ENCODE data around the gene KRT80.
A peak's percentile ranks its signal among the peaks of the same experiment; 100 is the strongest.

The KRT80 gene

DNA sequence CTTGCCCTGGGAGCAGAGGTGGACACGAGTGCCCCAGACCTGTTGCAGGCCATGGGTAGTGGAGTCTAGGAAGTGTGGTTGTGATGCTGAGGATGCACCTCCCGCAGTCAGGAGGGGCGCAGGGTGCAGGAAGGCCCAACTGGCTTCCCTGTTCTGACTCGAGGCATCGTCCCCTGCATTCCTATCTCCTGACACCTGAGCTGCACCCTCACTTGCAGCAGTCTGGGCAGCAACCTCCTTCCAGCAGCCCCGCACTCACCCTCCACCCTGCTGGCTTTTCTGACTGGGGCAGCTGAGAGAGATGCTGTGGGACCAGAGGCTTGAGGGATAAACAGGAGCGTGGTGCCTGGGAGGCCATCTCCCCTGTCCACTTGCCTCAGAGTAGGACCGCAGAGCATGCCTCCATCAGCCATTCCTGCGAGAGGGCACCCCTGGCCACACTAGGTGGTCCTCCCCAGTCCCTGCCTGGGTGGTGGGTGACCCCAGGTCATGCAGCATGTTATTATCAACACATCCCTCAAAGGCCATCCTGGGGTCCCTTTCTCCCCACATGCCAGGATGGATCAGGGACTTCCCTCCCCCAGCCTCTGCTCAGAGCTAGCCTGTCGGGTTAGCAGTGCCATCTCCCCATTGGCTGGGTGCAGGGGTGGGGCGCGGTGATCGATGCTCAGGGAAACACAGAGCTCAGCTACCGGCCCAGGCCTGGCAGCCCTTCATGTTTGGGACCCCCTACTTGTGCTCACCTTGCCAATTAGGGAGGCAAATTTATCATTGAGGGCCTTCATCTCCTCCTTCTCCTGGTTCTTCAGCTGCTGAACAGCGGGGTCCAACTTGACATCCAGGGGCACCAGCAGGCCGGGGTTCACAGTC lies 719 bp downstream of the KRT80 start:
- Histone ChIP-seq H2BK12ac (ENCODE audit: low read length) (peak overlapping the region; percentile 58), H3K23ac (ENCODE audit: low read length) (no peak overlapping the region), H3K18ac (ENCODE audit: low read length) (peak overlapping the region; percentile 55), H3K79me1 (ENCODE audit: low read length) (peaks cover 70% of the 10 kb centered on the region), H2BK120ac (ENCODE audit: insufficient read depth, low read length, poor library complexity) (peak overlapping the region; percentile 71), H4K91ac (ENCODE audit: low read depth, low read length) (peak overlapping the region; percentile 82), H3K4me3 (ENCODE audit: low read depth, low read length) (no peak overlapping the region), H3K9me3 (ENCODE audit: insufficient read depth, low read depth, low read length) (no peaks in the 10 kb centered on the region), H2AFZ (ENCODE audit: insufficient read depth, low read length, poor library complexity) (no peak overlapping the region), H3K27ac (ENCODE audit: low read depth, low read length) (no peak overlapping the region), H3K4ac (ENCODE audit: low read depth, low read length) (peak overlapping the region; percentile 48), H3K79me2 (ENCODE audit: control insufficient read depth, insufficient read depth, low read length, poor library complexity) (peaks cover 16% of the 10 kb centered on the region), H4K8ac (ENCODE audit: low read depth, low read length) (peak overlapping the region; percentile 3), H3K4me2 (ENCODE audit: low read length) (no peak overlapping the region), H3K9ac (ENCODE audit: low read length) (no peak overlapping the region), H3K27me3 (ENCODE audit: insufficient read depth, low read length) (no peaks in the 10 kb centered on the region), H4K12ac (ENCODE audit: low read depth, low read length) (no peak overlapping the region), H3K4me1 (ENCODE audit: control insufficient read depth in 1 of 2, insufficient read depth in 2 of 2, low read length in 2 of 2) (peaks cover 68 to 78% of the 10 kb centered on the region in 2 experiments), H2AK5ac (ENCODE audit: low read length) (peak overlapping the region; percentile 83), H3K14ac (ENCODE audit: low read length) (peak overlapping the region; percentile 70), H2BK5ac (ENCODE audit: low read depth, low read length, poor library complexity) (peak overlapping the region; percentile 35), H3K36me3 (ENCODE audit: control insufficient read depth in 1 of 2, insufficient read depth in 2 of 2, low read length in 2 of 2) (no peaks in the 10 kb centered on the region)
- no peak for DNase-seq
- WGBS (ENCODE audit: extremely low coverage, insufficient coverage, insufficient read length), result no CpG with 5 or more reads among the region's 16 CpGs

DNA sequence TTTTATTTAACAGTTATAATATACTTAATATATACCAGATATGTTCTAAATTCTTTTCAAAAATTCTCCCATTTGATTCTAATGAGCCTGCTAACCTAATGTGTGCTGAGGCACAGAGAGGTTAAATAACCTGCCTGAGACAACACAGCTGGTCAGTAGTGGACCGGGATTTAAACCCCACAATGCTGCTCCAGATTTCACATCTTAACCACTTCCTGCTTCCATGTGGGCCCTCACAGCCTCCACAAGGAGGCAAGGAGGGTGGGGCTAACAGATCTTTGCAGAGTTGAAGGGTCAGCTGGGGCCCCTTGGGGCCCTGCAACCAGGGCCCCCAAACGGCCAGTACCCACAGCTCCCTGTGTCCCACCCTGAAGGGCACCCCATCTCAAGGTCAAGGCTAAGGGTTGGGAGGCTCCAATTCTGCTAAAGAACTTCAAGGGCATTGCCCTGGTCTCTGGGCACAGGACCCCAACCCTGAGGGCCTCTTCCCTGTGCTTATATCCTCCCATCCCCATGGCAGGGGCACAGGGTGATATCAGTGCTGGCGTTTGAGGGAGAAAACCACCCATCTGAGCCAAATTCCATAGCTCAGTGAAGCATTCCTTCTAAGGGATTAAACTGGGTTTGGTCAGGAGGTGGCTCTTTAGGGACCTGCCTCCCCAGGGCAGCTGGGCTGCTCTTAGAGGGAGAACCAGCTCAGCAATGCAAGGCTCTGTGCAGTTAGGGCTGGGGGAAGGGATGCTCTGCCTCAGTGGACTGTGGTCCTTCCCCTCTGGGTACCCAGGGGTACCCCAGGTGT lies 2.2 kb downstream of the KRT80 start:
- Histone ChIP-seq H3K79me1 (ENCODE audit: low read length) (peaks cover 66% of the 10 kb centered on the region), H3K4ac (ENCODE audit: low read depth, low read length) (no peak overlapping the region), H3K4me2 (ENCODE audit: low read length) (no peak overlapping the region), H3K9me3 (ENCODE audit: insufficient read depth, low read depth, low read length) (no peaks in the 10 kb centered on the region), H4K12ac (ENCODE audit: low read depth, low read length) (no peak overlapping the region), H3K27me3 (ENCODE audit: insufficient read depth, low read length) (no peaks in the 10 kb centered on the region), H2BK120ac (ENCODE audit: insufficient read depth, low read length, poor library complexity) (no peak overlapping the region), H2AK5ac (ENCODE audit: low read length) (no peak overlapping the region), H3K36me3 (ENCODE audit: control insufficient read depth in 1 of 2, insufficient read depth in 2 of 2, low read length in 2 of 2) (no peaks in the 10 kb centered on the region), H3K18ac (ENCODE audit: low read length) (peak overlapping the region; percentile 7), H3K23ac (ENCODE audit: low read length) (no peak overlapping the region), H3K9ac (ENCODE audit: low read length) (no peak overlapping the region), H2AFZ (ENCODE audit: insufficient read depth, low read length, poor library complexity) (no peak overlapping the region), H2BK5ac (ENCODE audit: low read depth, low read length, poor library complexity) (no peak overlapping the region), H4K8ac (ENCODE audit: low read depth, low read length) (no peak overlapping the region), H3K14ac (ENCODE audit: low read length) (no peak overlapping the region), H3K27ac (ENCODE audit: low read depth, low read length) (no peak overlapping the region), H2BK12ac (ENCODE audit: low read length) (peak overlapping the region; percentile 20), H3K4me1 (ENCODE audit: control insufficient read depth in 1 of 2, insufficient read depth in 2 of 2, low read length in 2 of 2) (peaks cover 69 to 81% of the 10 kb centered on the region in 2 experiments), H3K79me2 (ENCODE audit: control insufficient read depth, insufficient read depth, low read length, poor library complexity) (peaks cover 15% of the 10 kb centered on the region), H3K4me3 (ENCODE audit: low read depth, low read length) (no peak overlapping the region), H4K91ac (ENCODE audit: low read depth, low read length) (peak overlapping the region; percentile 12)
- DNase-seq, result no peak
- WGBS (ENCODE audit: extremely low coverage, insufficient coverage, insufficient read length), result no CpG with 5 or more reads among the region's 3 CpGs

DNA sequence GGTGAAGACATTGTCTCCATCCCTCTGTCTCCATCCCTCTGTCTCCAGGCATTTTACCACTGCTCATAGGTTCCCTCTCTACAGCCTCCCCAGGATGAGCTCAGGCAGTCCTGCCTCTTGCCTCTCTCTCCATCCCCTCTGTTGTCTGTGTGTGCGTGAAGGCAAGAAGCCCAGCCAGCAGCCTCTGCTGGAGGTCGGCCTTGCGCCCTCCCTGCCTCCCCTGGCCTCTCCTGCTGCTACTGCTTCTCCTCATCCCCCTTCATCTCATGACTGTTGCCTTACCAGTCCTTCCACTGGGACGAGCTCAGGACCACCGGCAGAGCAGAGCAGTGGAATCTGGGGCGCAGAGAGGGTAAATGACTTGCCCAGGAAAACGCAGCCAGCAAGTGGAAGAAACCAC lies 3.2 kb downstream of the KRT80 start:
- no peak overlapping the region for H2BK5ac ChIP-seq (ENCODE audit: low read depth, low read length, poor library complexity)
- H3K36me3 ChIP-seq (ENCODE audit: control insufficient read depth in 1 of 2, insufficient read depth in 2 of 2, low read length in 2 of 2), result no peaks in the 10 kb centered on the region
- no peaks in the 10 kb centered on the region for H3K27me3 ChIP-seq (ENCODE audit: insufficient read depth, low read length)
- no peak overlapping the region for H3K4me3 ChIP-seq (ENCODE audit: low read depth, low read length)
- no peak overlapping the region for H3K23ac ChIP-seq (ENCODE audit: low read length)
- no peak overlapping the region for H3K9ac ChIP-seq (ENCODE audit: low read length)
- no peak for DNase-seq
- no peak overlapping the region for H3K4me2 ChIP-seq (ENCODE audit: low read length)
- H3K18ac ChIP-seq (ENCODE audit: low read length), result peak overlapping the region; percentile 34
- H3K79me2 ChIP-seq (ENCODE audit: control insufficient read depth, insufficient read depth, low read length, poor library complexity), result peaks cover 18% of the 10 kb centered on the region
- no peak overlapping the region for H3K4ac ChIP-seq (ENCODE audit: low read depth, low read length)
- H3K79me1 ChIP-seq (ENCODE audit: low read length), result peaks cover 63% of the 10 kb centered on the region
- no CpG with 5 or more reads among the region's 7 CpGs for WGBS (ENCODE audit: extremely low coverage, insufficient coverage, insufficient read length)
- no peaks in the 10 kb centered on the region for H3K9me3 ChIP-seq (ENCODE audit: insufficient read depth, low read depth, low read length)
- H4K12ac ChIP-seq (ENCODE audit: low read depth, low read length), result no peak overlapping the region
- no peak overlapping the region for H3K27ac ChIP-seq (ENCODE audit: low read depth, low read length)
- H2AK5ac ChIP-seq (ENCODE audit: low read length), result peak overlapping the region; percentile 21
- peak overlapping the region; percentile 14 for H3K14ac ChIP-seq (ENCODE audit: low read length)
- H2BK12ac ChIP-seq (ENCODE audit: low read length), result peak overlapping the region; percentile 97
- peaks cover 69 to 81% of the 10 kb centered on the region in 2 experiments for H3K4me1 ChIP-seq (ENCODE audit: control insufficient read depth in 1 of 2, insufficient read depth in 2 of 2, low read length in 2 of 2)
- H4K91ac ChIP-seq (ENCODE audit: low read depth, low read length), result peak overlapping the region; percentile 22
- H2BK120ac ChIP-seq (ENCODE audit: insufficient read depth, low read length, poor library complexity), result peak overlapping the region; percentile 0
- H2AFZ ChIP-seq (ENCODE audit: insufficient read depth, low read length, poor library complexity), result no peak overlapping the region
- peak overlapping the region; percentile 1 for H4K8ac ChIP-seq (ENCODE audit: low read depth, low read length)

DNA sequence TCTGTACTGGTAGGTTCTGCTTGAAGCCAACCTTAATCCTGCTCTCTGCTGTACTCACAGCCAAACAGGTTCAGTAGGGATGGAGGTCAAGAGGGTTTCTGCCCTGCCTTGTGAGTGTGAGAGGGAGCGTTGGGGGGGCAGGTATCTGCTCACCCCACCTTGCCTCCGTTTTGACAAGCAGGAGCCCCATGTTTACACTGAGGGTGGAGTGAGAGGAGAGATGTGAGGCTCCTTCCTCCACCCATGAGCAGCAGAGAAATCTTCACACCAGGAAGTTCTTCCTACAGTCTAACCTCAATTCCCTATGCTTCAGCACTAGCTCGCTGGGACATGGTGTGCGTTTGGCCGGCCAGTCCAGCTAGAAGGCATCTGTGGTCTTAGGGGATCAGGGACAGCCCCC lies 4.2 kb downstream of the KRT80 start:
- Histone ChIP-seq H3K79me1 (ENCODE audit: low read length) (peaks cover 61% of the 10 kb centered on the region), H3K36me3 (ENCODE audit: control insufficient read depth in 1 of 2, insufficient read depth in 2 of 2, low read length in 2 of 2) (no peaks in the 10 kb centered on the region), H4K91ac (ENCODE audit: low read depth, low read length) (peak overlapping the region; percentile 89), H3K27ac (ENCODE audit: low read depth, low read length) (no peak overlapping the region), H3K4ac (ENCODE audit: low read depth, low read length) (peak overlapping the region; percentile 7), H4K12ac (ENCODE audit: low read depth, low read length) (no peak overlapping the region), H3K4me1 (ENCODE audit: control insufficient read depth in 1 of 2, insufficient read depth in 2 of 2, low read length in 2 of 2) (peaks cover 69 to 81% of the 10 kb centered on the region in 2 experiments), H3K18ac (ENCODE audit: low read length) (peak overlapping the region; percentile 28), H3K4me2 (ENCODE audit: low read length) (no peak overlapping the region), H3K23ac (ENCODE audit: low read length) (no peak overlapping the region), H2BK120ac (ENCODE audit: insufficient read depth, low read length, poor library complexity) (peak overlapping the region; percentile 87), H2AK5ac (ENCODE audit: low read length) (peak overlapping the region; percentile 83), H2BK12ac (ENCODE audit: low read length) (peak overlapping the region; percentile 97), H3K9me3 (ENCODE audit: insufficient read depth, low read depth, low read length) (no peaks in the 10 kb centered on the region), H3K79me2 (ENCODE audit: control insufficient read depth, insufficient read depth, low read length, poor library complexity) (peaks cover 15% of the 10 kb centered on the region), H2BK5ac (ENCODE audit: low read depth, low read length, poor library complexity) (peak overlapping the region; percentile 15), H3K14ac (ENCODE audit: low read length) (peak overlapping the region; percentile 52), H3K27me3 (ENCODE audit: insufficient read depth, low read length) (no peaks in the 10 kb centered on the region), H4K8ac (ENCODE audit: low read depth, low read length) (peak overlapping the region; percentile 17), H3K9ac (ENCODE audit: low read length) (no peak overlapping the region), H3K4me3 (ENCODE audit: low read depth, low read length) (no peak overlapping the region), H2AFZ (ENCODE audit: insufficient read depth, low read length, poor library complexity) (no peak overlapping the region)
- no peak for DNase-seq
- no CpG with 5 or more reads among the region's 5 CpGs for WGBS (ENCODE audit: extremely low coverage, insufficient coverage, insufficient read length)

All from trophoblast cell (in vitro differentiated cells and primary cell).